HG02938 (cell line): Measurements from ENCODE around the gene CACNA2D4.
"Not testable (repeated sequence)": the region's sequence is repeated elsewhere in the genome, so short reads cannot be mapped to it uniquely, and the experiment has no call there.

Experiments
- ATAC-seq: cut with Tn5 transposase; IDR thresholded peaks from one replicate; pipeline ENCODE4 v1.9.1; 2021; ENCODE audit warnings: mild to moderate bottlenecking, moderate library complexity; ENCODE audit not compliant: unreplicated experiment

The CACNA2D4 gene

GRCh38 chr12:1918081-1918883, at the start of gene CACNA2D4:
TSS of gene CACNA2D4 (minus strand) at chr12:1918652. CDS start at chr12:1918473, 179 bp downstream.
- ATAC-seq = no peak

GRCh38 chr12:1966561-1967226, 48.2 kb upstream of the CACNA2D4 start:
- ATAC-seq = no peak

- ATAC-seq = no peak
Observed at GRCh38 chr12:1965916-1966315, 47.5 kb upstream of the CACNA2D4 start.

GRCh38 chr12:1962051-1963020, 43.9 kb upstream of the CACNA2D4 start:
- ATAC-seq = no peak

- ATAC-seq = no peak
Observed at GRCh38 chr12:1956716-1957115, 38.3 kb upstream of the CACNA2D4 start.

- no peak for ATAC-seq
Observed at GRCh38 chr12:1949771-1950470, 31.5 kb upstream of the CACNA2D4 start.

GRCh38 chr12:1948883-1949282, 30.4 kb upstream of the CACNA2D4 start:
- ATAC-seq = no peak

GRCh38 chr12:1947081-1947480, 28.6 kb upstream of the CACNA2D4 start:
- ATAC-seq = no peak

GRCh38 chr12:1946296-1946695, 27.8 kb upstream of the CACNA2D4 start:
- no peak for ATAC-seq

- ATAC-seq = not testable (repeated sequence)
Observed at GRCh38 chr12:1945502-1945901, 27.1 kb upstream of the CACNA2D4 start.

- no peak for ATAC-seq
Observed at GRCh38 chr12:1939801-1940607, 21.6 kb upstream of the CACNA2D4 start.

GRCh38 chr12:1939331-1939730, 20.9 kb upstream of the CACNA2D4 start:
- no peak for ATAC-seq

- ATAC-seq = no peak
Observed at GRCh38 chr12:1937481-1938224, 19.2 kb upstream of the CACNA2D4 start.

- ATAC-seq = no peak
Observed at GRCh38 chr12:1936406-1937320, 18.2 kb upstream of the CACNA2D4 start.

- no peak for ATAC-seq
Observed at GRCh38 chr12:1935700-1936378, 17.4 kb upstream of the CACNA2D4 start.

GRCh38 chr12:1935242-1935641, 16.8 kb upstream of the CACNA2D4 start:
- ATAC-seq = no peak

- ATAC-seq = no peak
Observed at GRCh38 chr12:1934831-1935230, 16.4 kb upstream of the CACNA2D4 start.
